Endothelial cell of umbilical vein (primary cell): Measurements from ENCODE around the gene ROCK2. TPM values are rescaled to one million over a fixed set of nuclear protein-coding genes. Genes with fewer than 3 reads are reported as not detected.
A peak's percentile ranks its signal among the peaks of the same experiment; 100 is the strongest.

Experiments used
- BruUV-seq: library from RNA; stranded (reverse); fragments of 400-500 nt; replicated peaks from 2 replicates; lab custom pipeline; 2021; lab: Mats Ljungman, UMichigan
- CTCF ChIA-PET: fragments of 300-600, 350-600 bp; sonication (Branson Sonifier 250); formaldehyde crosslinking; loops from one replicate; lab custom pipeline; 2021; ENCODE audit warnings: antibody characterized with exemption, inconsistent platforms; lab: Charles Lee
- POLR2A ChIA-PET: fragments of 300-600, 350-600 bp; sonication (Branson Sonifier 250); formaldehyde crosslinking; loops from one replicate; lab custom pipeline; 2021; ENCODE audit warnings: antibody characterized with exemption, inconsistent platforms; lab: Charles Lee
- DNase-seq: peaks from one replicate; pipeline ENCODE4 v3.0.0-alpha.2; 2011; ENCODE audit warnings: low read depth, low spot score
- FAIRE-seq: peaks from 2 replicates; lab custom pipeline; 2011; peaks lifted over from hg19 to GRCh38; lab: Jason Lieb, UNC
- H2AFZ ChIP-seq: 2 replicates; pipeline ENCODE4 v1.6.0; 2012; ENCODE audit warnings: low read depth, low read length, control low read depth, inconsistent platforms
- H3K27ac ChIP-seq: 2 replicates; pipeline ENCODE4 v1.5.1; 2011; ENCODE audit warnings: low read depth, mild to moderate bottlenecking, control low read depth, low read length, moderate library complexity; ENCODE audit not compliant: insufficient read depth
- H3K27me3 ChIP-seq, 2 experiments: 2 replicates each; pipeline versions ENCODE4 v1.6.0 to v1.6.1; 2011; ENCODE audit warnings: low read length in 2 of 2, mixed read lengths in 1 of 2; ENCODE audit not compliant: control insufficient read depth in 2 of 2, insufficient read depth in 2 of 2
- H3K36me3 ChIP-seq, 2 experiments: 2 replicates in 1 of 2; 3 replicates in 1 of 2; pipeline ENCODE4 v1.5.1; 2011; ENCODE audit warnings: low read length in 2 of 2, mild to moderate bottlenecking in 1 of 2, moderate library complexity in 1 of 2; ENCODE audit not compliant: control insufficient read depth in 2 of 2, insufficient read depth in 2 of 2; ENCODE audit errors: extremely low read depth in 1 of 2
- H3K4me1 ChIP-seq: 3 replicates; pipeline ENCODE4 v1.5.1; 2011; ENCODE audit warnings: mild to moderate bottlenecking, low read length; ENCODE audit not compliant: control insufficient read depth, insufficient read depth; ENCODE audit errors: extremely low read depth
- H3K4me2 ChIP-seq: 2 replicates; pipeline ENCODE4 v1.6.1; 2011; ENCODE audit warnings: low read length, control low read depth, mixed read lengths; ENCODE audit not compliant: insufficient read depth
- H3K4me3 ChIP-seq, 3 experiments: fragments of 200-600 bp in 1 of 3; sonication (generic), shearing (Covaris generic) in 1 of 3; replicated peaks in 1 of 3; 2 replicates each; pipeline ENCODE4 v1.5.1; 2011 to 2016; ENCODE audit warnings: control low read depth in 3 of 3, low read length in 3 of 3, mild to moderate bottlenecking in 2 of 3, inconsistent platforms in 1 of 3, low read depth in 1 of 3, moderate library complexity in 1 of 3; ENCODE audit not compliant: insufficient read depth in 1 of 3
- H3K79me2 ChIP-seq: 2 replicates; pipeline ENCODE4 v1.6.0; 2012; ENCODE audit warnings: low read length, inconsistent platforms; ENCODE audit not compliant: control insufficient read depth, insufficient read depth
- H3K9ac ChIP-seq: replicated peaks from 2 replicates; pipeline ENCODE3; 2011; ENCODE audit warnings: low read length, control low read depth; ENCODE audit not compliant: insufficient read depth; ENCODE audit errors: extremely low read depth
- H3K9me1 ChIP-seq: replicated peaks from 3 replicates; pipeline ENCODE4 v1.6.0; 2011; ENCODE audit warnings: mild to moderate bottlenecking, low read length; ENCODE audit not compliant: control insufficient read depth, insufficient read depth; ENCODE audit errors: extremely low read depth
- H3K9me3 ChIP-seq: replicated peaks from 2 replicates; pipeline ENCODE4 v1.5.1; 2012; ENCODE audit warnings: low read length, inconsistent platforms; ENCODE audit not compliant: control insufficient read depth, insufficient read depth
- H4K20me1 ChIP-seq: replicated peaks from 2 replicates; pipeline ENCODE3; 2011; ENCODE audit warnings: mild to moderate bottlenecking, low read length; ENCODE audit not compliant: control insufficient read depth, insufficient read depth; ENCODE audit errors: extremely low read depth
- EZH2 ChIP-seq: IDR thresholded peaks from 2 replicates; pipeline ENCODE4 v1.6.1; 2012; ENCODE audit warnings: borderline replicate concordance, low read depth, mild to moderate bottlenecking, moderate library complexity, low read length, inconsistent platforms; ENCODE audit not compliant: severe bottlenecking
- FOS ChIP-seq: IDR thresholded peaks from 2 replicates; pipeline ENCODE4 v1.6.1; 2011; ENCODE audit warnings: mild to moderate bottlenecking, low read length, moderate library complexity, borderline replicate concordance; ENCODE audit not compliant: insufficient read depth
- GATA2 ChIP-seq: IDR thresholded peaks from 2 replicates; pipeline ENCODE4 v1.7.0; 2011; ENCODE audit warnings: low read depth, mild to moderate bottlenecking, moderate library complexity, mixed read lengths, low read length; ENCODE audit not compliant: insufficient read length, insufficient read depth
- JUN ChIP-seq: IDR thresholded peaks from 2 replicates; pipeline ENCODE4 v1.6.1; 2011; ENCODE audit warnings: borderline replicate concordance, low read depth; ENCODE audit not compliant: insufficient read length, insufficient read depth
- MAX ChIP-seq: IDR thresholded peaks from 2 replicates; pipeline ENCODE4 v1.6.1; 2011; ENCODE audit not compliant: insufficient read depth, insufficient read length
- MYC ChIP-seq: IDR thresholded peaks from one replicate; pipeline ENCODE4 v1.6.1; 2011; ENCODE audit warnings: mild to moderate bottlenecking, low read depth, low read length
- POLR2A ChIP-seq: IDR thresholded peaks from 2 replicates; pipeline ENCODE4 v1.6.1; 2012; ENCODE audit warnings: low read depth, mild to moderate bottlenecking, control low read depth, low read length
- POLR2AphosphoS5 ChIP-seq: IDR thresholded peaks from 2 replicates; pipeline ENCODE4 v1.6.1; 2012; ENCODE audit warnings: low read depth, mild to moderate bottlenecking, control low read depth, low read length, moderate library complexity; ENCODE audit not compliant: insufficient read depth
- dilution Hi-C: fragments of 300-500 bp; cut with MboI; formaldehyde crosslinking; loops from one replicate; pipeline ENCODE4 v1.15.0; 2019; ENCODE audit warnings: low sequenced_read_pairs; ENCODE audit not compliant: extremely low pct_ligation_motif_present
- intact Hi-C: fragments of 100-400 bp; cut with micrococcal nuclease; formaldehyde crosslinking; loops from one replicate; pipeline ENCODE4 v1.10.0; 2022
- polyA plus RNA-seq, 4 experiments: library from polyadenylated mRNA; depleted of rRNA in 3 of 4; stranded (reverse) in 3 of 4; unstranded in 1 of 4; fragments of >200 nt; gene quantifications; 2 replicates each; pipeline versions ENCODE4 v1.2.1 to v1.2.3, GENCODE V29; 2011 to 2012; ENCODE audit warnings: missing spikeins in 1 of 4
- total RNA-seq: library from RNA; stranded (reverse); gene quantifications from 2 replicates; pipeline ENCODE4 v1.2.3, GENCODE V29; 2021
- TF ChIP-seq, protein P1 (sequence below), 2 donors: IDR thresholded peaks; 1 replicate in 1 of 2; 2 replicates in 1 of 2; pipeline ENCODE4 v1.5.1; 2011; ENCODE audit warnings: low read length in 2 of 2, mild to moderate bottlenecking in 2 of 2, moderate library complexity in 2 of 2, control low read depth in 1 of 2, inconsistent platforms in 1 of 2, low read depth in 1 of 2; ENCODE audit not compliant: insufficient read depth in 1 of 2; ENCODE audit errors: extremely low read depth in 1 of 2

Gene ROCK2
- total and polyA plus RNA-seq, 2 donors (not counting 3 experiments of a cell fraction or from before 2014, with no cell fraction given): 5.2 to 56.5 TPM

DNA sequence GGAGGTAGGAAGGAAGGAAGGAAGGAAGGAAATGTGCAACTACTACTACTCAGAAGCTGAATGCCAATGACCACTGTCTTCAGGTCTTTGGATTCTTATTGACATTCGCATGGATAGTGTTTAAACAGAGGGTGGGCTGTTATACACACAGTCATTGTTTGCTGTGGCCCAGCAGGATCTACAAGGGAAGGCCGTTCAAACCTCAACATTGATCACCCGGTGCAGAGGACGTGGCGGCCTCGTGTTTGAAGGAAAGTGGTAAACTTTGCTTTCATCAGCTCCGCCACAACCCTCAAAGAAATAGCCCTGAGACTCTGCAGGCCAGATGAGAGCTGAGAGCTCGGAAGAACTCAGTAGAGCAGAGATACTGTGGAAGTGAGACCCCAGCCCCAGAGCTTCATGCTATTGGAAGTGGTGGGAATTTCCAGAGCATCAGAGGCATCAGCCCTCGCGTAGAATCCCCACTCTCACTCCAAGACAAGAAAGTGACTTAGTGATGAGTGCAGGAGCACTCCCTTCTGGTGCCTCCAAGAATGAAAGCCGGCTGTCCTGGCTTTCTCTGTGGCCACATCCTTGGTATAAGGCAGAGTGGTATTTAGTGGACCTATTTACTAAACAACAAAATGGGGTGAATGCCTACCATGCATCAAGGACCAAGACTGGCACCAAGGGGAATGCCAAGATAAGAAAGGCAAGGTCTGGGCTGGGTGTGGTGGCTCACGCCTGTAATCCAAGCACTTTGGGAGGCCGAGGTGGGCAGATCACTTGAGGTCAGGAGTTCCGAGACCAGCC is 10.1 kb upstream of the ROCK2 start:
- DNase-seq: no peak
- Histone ChIP-seq H3K27me3 (peaks cover 2 to 3% of the 10 kb centered on the region in 2 experiments), H2AFZ (no peak overlapping the region), H3K9me1 (no peaks in the 10 kb centered on the region), H3K79me2 (no peaks in the 10 kb centered on the region), H3K9ac (no peak overlapping the region), H3K27ac (no peak overlapping the region), H3K9me3 (no peaks in the 10 kb centered on the region), H3K36me3 (no peaks in the 10 kb centered on the region), H3K4me1 (no peaks in the 10 kb centered on the region), H4K20me1 (no peaks in the 10 kb centered on the region), H3K4me3 (no peak overlapping the region), H3K4me2 (no peak overlapping the region)
- ChIA-PET CTCF (no interaction called here), POLR2A (interaction anchor here (0.7 kb wide), 1 partner anchor 9 kb away, joined by 3 read pairs; no protein-coding TSS in a partner anchor)
- no peak for TF ChIP-seq EZH2
- TF ChIP-seq MAX: no peak
- no peak for TF ChIP-seq GATA2
- TF ChIP-seq MYC: no peak
- no peak for TF ChIP-seq FOS
- TF ChIP-seq, protein P1, sequence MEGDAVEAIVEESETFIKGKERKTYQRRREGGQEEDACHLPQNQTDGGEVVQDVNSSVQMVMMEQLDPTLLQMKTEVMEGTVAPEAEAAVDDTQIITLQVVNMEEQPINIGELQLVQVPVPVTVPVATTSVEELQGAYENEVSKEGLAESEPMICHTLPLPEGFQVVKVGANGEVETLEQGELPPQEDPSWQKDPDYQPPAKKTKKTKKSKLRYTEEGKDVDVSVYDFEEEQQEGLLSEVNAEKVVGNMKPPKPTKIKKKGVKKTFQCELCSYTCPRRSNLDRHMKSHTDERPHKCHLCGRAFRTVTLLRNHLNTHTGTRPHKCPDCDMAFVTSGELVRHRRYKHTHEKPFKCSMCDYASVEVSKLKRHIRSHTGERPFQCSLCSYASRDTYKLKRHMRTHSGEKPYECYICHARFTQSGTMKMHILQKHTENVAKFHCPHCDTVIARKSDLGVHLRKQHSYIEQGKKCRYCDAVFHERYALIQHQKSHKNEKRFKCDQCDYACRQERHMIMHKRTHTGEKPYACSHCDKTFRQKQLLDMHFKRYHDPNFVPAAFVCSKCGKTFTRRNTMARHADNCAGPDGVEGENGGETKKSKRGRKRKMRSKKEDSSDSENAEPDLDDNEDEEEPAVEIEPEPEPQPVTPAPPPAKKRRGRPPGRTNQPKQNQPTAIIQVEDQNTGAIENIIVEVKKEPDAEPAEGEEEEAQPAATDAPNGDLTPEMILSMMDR (IDR thresholded peaks at IDR 0.05; ENCODE audit: extremely low read depth in 1 of 2, insufficient read depth in 1 of 2, low read depth in 1 of 2, low read length in 2 of 2): no peak
- no peak for TF ChIP-seq JUN
- no peak for TF ChIP-seq POLR2A
- no peak for TF ChIP-seq POLR2AphosphoS5
- BruUV-seq: no TSS peak
- intact Hi-C loops (no loop called here), dilution Hi-C loops (no loop called here)
- peak; percentile 12 for FAIRE-seq
